ENCODE results near the gene CDH4.

- TF ChIP-seq CTCF (IDR thresholded peaks at IDR 0.05), result no peak
- no peak for TF ChIP-seq POLR2A (IDR thresholded peaks at IDR 0.05)
Observed at GRCh38 chr20:61989741-61990140, 737.7 kb downstream of the CDH4 start.
